ENCODE measurements around the gene SAMD14.

GRCh38 chr17:50080096-50080480, 49.9 kb downstream of the SAMD14 start:
- TF ChIP-seq, protein P1, sequence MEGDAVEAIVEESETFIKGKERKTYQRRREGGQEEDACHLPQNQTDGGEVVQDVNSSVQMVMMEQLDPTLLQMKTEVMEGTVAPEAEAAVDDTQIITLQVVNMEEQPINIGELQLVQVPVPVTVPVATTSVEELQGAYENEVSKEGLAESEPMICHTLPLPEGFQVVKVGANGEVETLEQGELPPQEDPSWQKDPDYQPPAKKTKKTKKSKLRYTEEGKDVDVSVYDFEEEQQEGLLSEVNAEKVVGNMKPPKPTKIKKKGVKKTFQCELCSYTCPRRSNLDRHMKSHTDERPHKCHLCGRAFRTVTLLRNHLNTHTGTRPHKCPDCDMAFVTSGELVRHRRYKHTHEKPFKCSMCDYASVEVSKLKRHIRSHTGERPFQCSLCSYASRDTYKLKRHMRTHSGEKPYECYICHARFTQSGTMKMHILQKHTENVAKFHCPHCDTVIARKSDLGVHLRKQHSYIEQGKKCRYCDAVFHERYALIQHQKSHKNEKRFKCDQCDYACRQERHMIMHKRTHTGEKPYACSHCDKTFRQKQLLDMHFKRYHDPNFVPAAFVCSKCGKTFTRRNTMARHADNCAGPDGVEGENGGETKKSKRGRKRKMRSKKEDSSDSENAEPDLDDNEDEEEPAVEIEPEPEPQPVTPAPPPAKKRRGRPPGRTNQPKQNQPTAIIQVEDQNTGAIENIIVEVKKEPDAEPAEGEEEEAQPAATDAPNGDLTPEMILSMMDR (IDR thresholded peaks at IDR 0.05): no peak
- TF ChIP-seq, protein P2, sequence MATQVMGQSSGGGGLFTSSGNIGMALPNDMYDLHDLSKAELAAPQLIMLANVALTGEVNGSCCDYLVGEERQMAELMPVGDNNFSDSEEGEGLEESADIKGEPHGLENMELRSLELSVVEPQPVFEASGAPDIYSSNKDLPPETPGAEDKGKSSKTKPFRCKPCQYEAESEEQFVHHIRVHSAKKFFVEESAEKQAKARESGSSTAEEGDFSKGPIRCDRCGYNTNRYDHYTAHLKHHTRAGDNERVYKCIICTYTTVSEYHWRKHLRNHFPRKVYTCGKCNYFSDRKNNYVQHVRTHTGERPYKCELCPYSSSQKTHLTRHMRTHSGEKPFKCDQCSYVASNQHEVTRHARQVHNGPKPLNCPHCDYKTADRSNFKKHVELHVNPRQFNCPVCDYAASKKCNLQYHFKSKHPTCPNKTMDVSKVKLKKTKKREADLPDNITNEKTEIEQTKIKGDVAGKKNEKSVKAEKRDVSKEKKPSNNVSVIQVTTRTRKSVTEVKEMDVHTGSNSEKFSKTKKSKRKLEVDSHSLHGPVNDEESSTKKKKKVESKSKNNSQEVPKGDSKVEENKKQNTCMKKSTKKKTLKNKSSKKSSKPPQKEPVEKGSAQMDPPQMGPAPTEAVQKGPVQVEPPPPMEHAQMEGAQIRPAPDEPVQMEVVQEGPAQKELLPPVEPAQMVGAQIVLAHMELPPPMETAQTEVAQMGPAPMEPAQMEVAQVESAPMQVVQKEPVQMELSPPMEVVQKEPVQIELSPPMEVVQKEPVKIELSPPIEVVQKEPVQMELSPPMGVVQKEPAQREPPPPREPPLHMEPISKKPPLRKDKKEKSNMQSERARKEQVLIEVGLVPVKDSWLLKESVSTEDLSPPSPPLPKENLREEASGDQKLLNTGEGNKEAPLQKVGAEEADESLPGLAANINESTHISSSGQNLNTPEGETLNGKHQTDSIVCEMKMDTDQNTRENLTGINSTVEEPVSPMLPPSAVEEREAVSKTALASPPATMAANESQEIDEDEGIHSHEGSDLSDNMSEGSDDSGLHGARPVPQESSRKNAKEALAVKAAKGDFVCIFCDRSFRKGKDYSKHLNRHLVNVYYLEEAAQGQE (IDR thresholded peaks at IDR 0.05): no peak
- no peak for TF ChIP-seq EP300 (IDR thresholded peaks at IDR 0.05)

Measured in A549 (cell line).